Measurements from ENCODE around the gene RND2. TPM values are rescaled to one million over a fixed set of nuclear protein-coding genes. Genes with fewer than 3 reads are reported as not detected.

RND2 gene
- total and polyA plus RNA-seq, 2 of the 13 experiments (the other 11 are each of a cell fraction or from before 2014, with no cell fraction given), result 0.05 to 0.11 TPM

DNA sequence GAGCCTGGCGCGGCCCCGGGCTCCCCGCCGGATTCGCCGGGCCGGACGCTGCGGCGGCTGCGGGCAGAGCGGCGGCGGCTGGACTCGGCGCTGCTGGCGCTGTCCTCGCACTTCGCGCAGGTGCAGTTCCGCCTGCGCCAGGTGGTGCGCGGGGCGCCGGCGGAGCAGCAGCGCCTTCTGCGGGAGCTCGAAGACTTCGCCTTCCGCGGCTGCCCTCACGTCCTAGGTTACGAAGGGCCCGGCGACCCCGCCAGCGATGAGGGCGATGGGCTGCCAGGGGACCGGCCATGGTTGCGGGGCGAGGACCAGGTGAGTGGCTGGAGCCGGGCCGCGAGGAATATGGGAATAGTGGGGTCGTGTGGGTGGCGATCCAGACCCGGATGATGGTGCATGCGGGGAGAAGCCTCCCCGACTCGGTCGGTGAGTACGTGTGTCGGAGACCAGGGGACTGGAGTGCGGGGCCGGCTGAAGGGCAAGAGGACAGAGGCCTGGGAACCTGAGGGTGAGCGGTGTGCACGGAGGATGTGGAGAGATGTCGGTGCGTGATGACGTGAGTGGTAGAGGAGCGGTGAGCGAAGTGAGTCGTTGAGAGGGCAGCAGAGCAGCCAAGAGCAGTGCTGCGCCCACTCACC lies 44.1 kb upstream of the RND2 start (continued):
- TF ChIP-seq, protein P1, sequence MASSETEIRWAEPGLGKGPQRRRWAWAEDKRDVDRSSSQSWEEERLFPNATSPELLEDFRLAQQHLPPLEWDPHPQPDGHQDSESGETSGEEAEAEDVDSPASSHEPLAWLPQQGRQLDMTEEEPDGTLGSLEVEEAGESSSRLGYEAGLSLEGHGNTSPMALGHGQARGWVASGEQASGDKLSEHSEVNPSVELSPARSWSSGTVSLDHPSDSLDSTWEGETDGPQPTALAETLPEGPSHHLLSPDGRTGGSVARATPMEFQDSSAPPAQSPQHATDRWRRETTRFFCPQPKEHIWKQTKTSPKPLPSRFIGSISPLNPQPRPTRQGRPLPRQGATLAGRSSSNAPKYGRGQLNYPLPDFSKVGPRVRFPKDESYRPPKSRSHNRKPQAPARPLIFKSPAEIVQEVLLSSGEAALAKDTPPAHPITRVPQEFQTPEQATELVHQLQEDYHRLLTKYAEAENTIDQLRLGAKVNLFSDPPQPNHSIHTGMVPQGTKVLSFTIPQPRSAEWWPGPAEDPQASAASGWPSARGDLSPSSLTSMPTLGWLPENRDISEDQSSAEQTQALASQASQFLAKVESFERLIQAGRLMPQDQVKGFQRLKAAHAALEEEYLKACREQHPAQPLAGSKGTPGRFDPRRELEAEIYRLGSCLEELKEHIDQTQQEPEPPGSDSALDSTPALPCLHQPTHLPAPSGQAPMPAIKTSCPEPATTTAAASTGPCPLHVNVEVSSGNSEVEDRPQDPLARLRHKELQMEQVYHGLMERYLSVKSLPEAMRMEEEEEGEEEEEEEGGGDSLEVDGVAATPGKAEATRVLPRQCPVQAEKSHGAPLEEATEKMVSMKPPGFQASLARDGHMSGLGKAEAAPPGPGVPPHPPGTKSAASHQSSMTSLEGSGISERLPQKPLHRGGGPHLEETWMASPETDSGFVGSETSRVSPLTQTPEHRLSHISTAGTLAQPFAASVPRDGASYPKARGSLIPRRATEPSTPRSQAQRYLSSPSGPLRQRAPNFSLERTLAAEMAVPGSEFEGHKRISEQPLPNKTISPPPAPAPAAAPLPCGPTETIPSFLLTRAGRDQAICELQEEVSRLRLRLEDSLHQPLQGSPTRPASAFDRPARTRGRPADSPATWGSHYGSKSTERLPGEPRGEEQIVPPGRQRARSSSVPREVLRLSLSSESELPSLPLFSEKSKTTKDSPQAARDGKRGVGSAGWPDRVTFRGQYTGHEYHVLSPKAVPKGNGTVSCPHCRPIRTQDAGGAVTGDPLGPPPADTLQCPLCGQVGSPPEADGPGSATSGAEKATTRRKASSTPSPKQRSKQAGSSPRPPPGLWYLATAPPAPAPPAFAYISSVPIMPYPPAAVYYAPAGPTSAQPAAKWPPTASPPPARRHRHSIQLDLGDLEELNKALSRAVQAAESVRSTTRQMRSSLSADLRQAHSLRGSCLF (CRISPR knock-in tag; IDR thresholded peaks at IDR 0.05; ENCODE audit: borderline replicate concordance), result no peak
- TF ChIP-seq, protein P2, sequence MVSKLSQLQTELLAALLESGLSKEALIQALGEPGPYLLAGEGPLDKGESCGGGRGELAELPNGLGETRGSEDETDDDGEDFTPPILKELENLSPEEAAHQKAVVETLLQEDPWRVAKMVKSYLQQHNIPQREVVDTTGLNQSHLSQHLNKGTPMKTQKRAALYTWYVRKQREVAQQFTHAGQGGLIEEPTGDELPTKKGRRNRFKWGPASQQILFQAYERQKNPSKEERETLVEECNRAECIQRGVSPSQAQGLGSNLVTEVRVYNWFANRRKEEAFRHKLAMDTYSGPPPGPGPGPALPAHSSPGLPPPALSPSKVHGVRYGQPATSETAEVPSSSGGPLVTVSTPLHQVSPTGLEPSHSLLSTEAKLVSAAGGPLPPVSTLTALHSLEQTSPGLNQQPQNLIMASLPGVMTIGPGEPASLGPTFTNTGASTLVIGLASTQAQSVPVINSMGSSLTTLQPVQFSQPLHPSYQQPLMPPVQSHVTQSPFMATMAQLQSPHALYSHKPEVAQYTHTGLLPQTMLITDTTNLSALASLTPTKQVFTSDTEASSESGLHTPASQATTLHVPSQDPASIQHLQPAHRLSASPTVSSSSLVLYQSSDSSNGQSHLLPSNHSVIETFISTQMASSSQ (IDR thresholded peaks at IDR 0.05; ENCODE audit: low read depth), result no peak
- TF ChIP-seq, protein P2 (CRISPR knock-in tag; IDR thresholded peaks at IDR 0.05; ENCODE audit: borderline replicate concordance), result peak; percentile 27; the same call in 1 of the 2 replicates
- TF ChIP-seq RFX1 (IDR thresholded peaks at IDR 0.05) (no peak), ZNF570 (CRISPR knock-in tag; IDR thresholded peaks at IDR 0.05; ENCODE audit: borderline replicate concordance) (no peak), MLLT10 (CRISPR knock-in tag; IDR thresholded peaks at IDR 0.05) (no peak), ZNF101 (CRISPR knock-in tag; IDR thresholded peaks at IDR 0.05; ENCODE audit: borderline replicate concordance, low read depth) (no peak), KLF15 (CRISPR knock-in tag; IDR thresholded peaks at IDR 0.05; ENCODE audit: borderline replicate concordance) (no peak), MED1 (CRISPR knock-in tag; IDR thresholded peaks at IDR 0.05) (no peak; the same call in none of the 2 replicates), FOSL1 (CRISPR knock-in tag; IDR thresholded peaks at IDR 0.05; ENCODE audit: borderline replicate concordance) (no peak), CHD2 (IDR thresholded peaks at IDR 0.05; ENCODE audit: low read depth, low read length) (no peak), HOXA7 (CRISPR knock-in tag; IDR thresholded peaks at IDR 0.05) (no peak)
- TF ChIP-seq, protein P3, sequence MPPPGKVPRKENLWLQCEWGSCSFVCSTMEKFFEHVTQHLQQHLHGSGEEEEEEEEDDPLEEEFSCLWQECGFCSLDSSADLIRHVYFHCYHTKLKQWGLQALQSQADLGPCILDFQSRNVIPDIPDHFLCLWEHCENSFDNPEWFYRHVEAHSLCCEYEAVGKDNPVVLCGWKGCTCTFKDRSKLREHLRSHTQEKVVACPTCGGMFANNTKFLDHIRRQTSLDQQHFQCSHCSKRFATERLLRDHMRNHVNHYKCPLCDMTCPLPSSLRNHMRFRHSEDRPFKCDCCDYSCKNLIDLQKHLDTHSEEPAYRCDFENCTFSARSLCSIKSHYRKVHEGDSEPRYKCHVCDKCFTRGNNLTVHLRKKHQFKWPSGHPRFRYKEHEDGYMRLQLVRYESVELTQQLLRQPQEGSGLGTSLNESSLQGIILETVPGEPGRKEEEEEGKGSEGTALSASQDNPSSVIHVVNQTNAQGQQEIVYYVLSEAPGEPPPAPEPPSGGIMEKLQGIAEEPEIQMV (CRISPR knock-in tag; IDR thresholded peaks at IDR 0.05; ENCODE audit: low read depth), result peak; percentile 30; the same call in 1 of the 2 replicates

Measured in HepG2 (cell line).